ENCODE results near the gene MACO1.

- TF ChIP-seq POLR2A (IDR thresholded peaks at IDR 0.05) (no peak), CTCF (IDR thresholded peaks at IDR 0.05 in 8 of 11, conservative IDR thresholded peaks at IDR 0.05 in 3 of 11) (no peak), POLR2AphosphoS5 (IDR thresholded peaks at IDR 0.05) (peak in 1 of 3 donors; percentile 18)
These were observed 115.5 kb downstream of the MACO1 start for GRCh38 chr1:25546193-25546592.
